Ishikawa (cell line): Measurements from ENCODE around the gene DYRK1A.
A peak's percentile ranks its signal among the peaks of the same experiment; 100 is the strongest.

Source experiments
- CEBPB ChIP-seq: IDR thresholded peaks from 2 replicates; pipeline ENCODE4 v1.6.1; 2012
- CREB1 ChIP-seq: IDR thresholded peaks from 2 replicates; pipeline ENCODE4 v1.6.1; 2012; ENCODE audit warnings: low read depth
- EGR1 ChIP-seq: IDR thresholded peaks from 2 replicates; pipeline ENCODE4 v1.6.1; 2012
- EP300 ChIP-seq: IDR thresholded peaks from 2 replicates; pipeline ENCODE4 v1.6.1; 2012; ENCODE audit warnings: borderline replicate concordance
- FOXM1 ChIP-seq: IDR thresholded peaks from 2 replicates; pipeline ENCODE4 v1.6.1; 2012; ENCODE audit warnings: low read depth, borderline replicate concordance
- NFIC ChIP-seq: IDR thresholded peaks from 2 replicates; pipeline ENCODE4 v1.6.1; 2012
- RAD21 ChIP-seq: IDR thresholded peaks from 2 replicates; pipeline ENCODE4 v1.6.1; 2012; ENCODE audit warnings: low read depth
- REST ChIP-seq: IDR thresholded peaks from 2 replicates; pipeline ENCODE4 v1.6.1; 2012; ENCODE audit warnings: low read depth, mild to moderate bottlenecking
- TAF1 ChIP-seq: IDR thresholded peaks from 2 replicates; pipeline ENCODE4 v1.6.1; 2012; ENCODE audit warnings: low read depth, mild to moderate bottlenecking
- TCF12 ChIP-seq: IDR thresholded peaks from 2 replicates; pipeline ENCODE4 v1.6.1; 2012; ENCODE audit warnings: low read depth
- TEAD4 ChIP-seq: IDR thresholded peaks from 2 replicates; pipeline ENCODE4 v1.6.1; 2012
- YY1 ChIP-seq: IDR thresholded peaks from 2 replicates; pipeline ENCODE4 v1.6.1; 2012; ENCODE audit warnings: low read depth
- ZBTB7A ChIP-seq: IDR thresholded peaks from 2 replicates; pipeline ENCODE4 v1.6.1; 2012; ENCODE audit warnings: low read depth
- TF ChIP-seq, protein P1 (sequence below): IDR thresholded peaks from 2 replicates; pipeline ENCODE4 v1.6.1; 2012
- TF ChIP-seq, protein P2 (sequence below): IDR thresholded peaks from 2 replicates; pipeline ENCODE4 v1.6.1; 2012

Gene DYRK1A

GRCh38 chr21:37449302-37449937, 82.8 kb downstream of the DYRK1A start:
- TF ChIP-seq TEAD4 (no peak), REST (no peak), EP300 (no peak), EGR1 (no peak), NFIC (no peak)
- TF ChIP-seq, protein P1, sequence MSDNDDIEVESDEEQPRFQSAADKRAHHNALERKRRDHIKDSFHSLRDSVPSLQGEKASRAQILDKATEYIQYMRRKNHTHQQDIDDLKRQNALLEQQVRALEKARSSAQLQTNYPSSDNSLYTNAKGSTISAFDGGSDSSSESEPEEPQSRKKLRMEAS: no peak

- TF ChIP-seq, protein P1: no peak
- no peak for TF ChIP-seq EGR1
- TF ChIP-seq TEAD4: no peak
- TF ChIP-seq TCF12: no peak
- TF ChIP-seq REST: no peak
- TF ChIP-seq CEBPB: no peak
- TF ChIP-seq RAD21: no peak
- no peak for TF ChIP-seq YY1
- TF ChIP-seq, protein P2, sequence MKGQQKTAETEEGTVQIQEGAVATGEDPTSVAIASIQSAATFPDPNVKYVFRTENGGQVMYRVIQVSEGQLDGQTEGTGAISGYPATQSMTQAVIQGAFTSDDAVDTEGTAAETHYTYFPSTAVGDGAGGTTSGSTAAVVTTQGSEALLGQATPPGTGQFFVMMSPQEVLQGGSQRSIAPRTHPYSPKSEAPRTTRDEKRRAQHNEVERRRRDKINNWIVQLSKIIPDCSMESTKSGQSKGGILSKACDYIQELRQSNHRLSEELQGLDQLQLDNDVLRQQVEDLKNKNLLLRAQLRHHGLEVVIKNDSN: no peak
- no peak for TF ChIP-seq CREB1
- no peak for TF ChIP-seq EP300
- no peak for TF ChIP-seq TAF1
- TF ChIP-seq NFIC: no peak
- TF ChIP-seq FOXM1: no peak
- no peak for TF ChIP-seq ZBTB7A
These were observed 83.9 kb downstream of the DYRK1A start for GRCh38 chr21:37450445-37450941.

GRCh38 chr21:37451446-37451845, 84.9 kb downstream of the DYRK1A start:
- TF ChIP-seq EGR1: peak; percentile 95
- no peak for TF ChIP-seq YY1

DNA sequence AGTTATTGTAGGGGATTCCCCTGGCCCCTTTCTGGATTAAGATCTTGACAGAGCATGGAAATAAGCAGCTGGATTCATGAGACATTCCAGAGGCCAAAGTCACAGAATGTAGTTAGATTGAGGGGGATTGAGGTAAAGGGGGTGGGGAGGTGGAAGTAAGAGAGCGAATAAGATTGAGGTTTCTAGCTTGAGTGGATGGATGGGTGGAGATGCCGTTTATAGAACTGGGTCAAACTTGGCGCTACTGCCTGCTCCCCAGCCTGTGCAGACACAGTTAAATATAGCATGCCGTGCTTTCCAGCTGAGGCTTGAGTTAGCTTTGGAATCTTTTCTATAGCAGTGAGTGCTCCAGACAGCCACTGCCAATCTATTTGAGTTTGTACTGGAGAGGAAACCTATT, 85.7 kb downstream of the DYRK1A start:
- TF ChIP-seq TCF12 (no peak), NFIC (no peak), TEAD4 (peak; percentile 41; the same call in 1 of the 2 replicates)

DNA sequence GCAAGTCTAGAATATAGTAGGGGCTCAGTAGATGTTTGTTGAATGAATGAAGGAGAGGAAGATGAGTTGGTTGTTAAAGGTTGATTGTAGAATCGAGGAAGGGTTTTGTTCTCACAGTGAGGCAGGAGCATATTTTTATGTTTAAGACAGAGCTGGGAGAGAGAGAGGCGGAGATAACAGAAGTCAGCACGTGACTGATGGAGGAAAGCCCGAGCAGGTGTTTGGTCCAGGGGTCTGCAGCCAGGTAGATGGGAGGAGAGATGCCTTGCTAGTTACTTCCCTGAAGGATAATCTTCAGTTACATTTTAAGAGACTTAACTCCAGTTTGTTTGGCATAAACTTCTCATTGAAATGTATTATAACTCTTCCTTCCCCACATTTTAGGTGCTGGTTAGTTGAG, 86.8 kb downstream of the DYRK1A start:
- TF ChIP-seq FOXM1: no peak
- no peak for TF ChIP-seq RAD21
- no peak for TF ChIP-seq EP300
- no peak for TF ChIP-seq ZBTB7A
- no peak for TF ChIP-seq TAF1
- TF ChIP-seq CREB1: no peak
- no peak for TF ChIP-seq TEAD4
- no peak for TF ChIP-seq REST
- no peak for TF ChIP-seq EGR1
- TF ChIP-seq, protein P2: no peak
- TF ChIP-seq, protein P1: no peak
- TF ChIP-seq NFIC: no peak
- TF ChIP-seq YY1: no peak
- TF ChIP-seq TCF12: no peak
- no peak for TF ChIP-seq CEBPB
